OCI-LY7 (cell line): Measurements from ENCODE around the gene ALAS2.

ENCODE experiments used
- CTCF ChIP-seq: fragments of 200-600 bp; sonication (generic); conservative IDR thresholded peaks from 2 replicates; pipeline ENCODE4 v1.5.1; 2014; ENCODE audit warnings: mild to moderate bottlenecking, antibody characterized with exemption, low read length, moderate library complexity, mixed read lengths
- EZH2phosphoT487 ChIP-seq: fragments of 200-600 bp; sonication (generic); IDR thresholded peaks from 2 replicates; pipeline ENCODE4 v1.6.1; 2018; ENCODE audit warnings: low read depth, borderline replicate concordance, mild to moderate bottlenecking, mixed run types, antibody characterized with exemption, low read length, moderate library complexity, mixed read lengths

GRCh38 chrX:55041514-55041913 is 10.7 kb upstream of the ALAS2 start:
- TF ChIP-seq CTCF (no peak), EZH2phosphoT487 (no peak)
